ENCODE data around the gene GNAS-AS1.

- TF ChIP-seq CTCF (IDR thresholded peaks at IDR 0.05) (no peak), POLR2A (IDR thresholded peaks at IDR 0.05) (no peak)
Measured at GRCh38 chr20:58777657-58778056, 73.0 kb downstream of the GNAS-AS1 start.

All from heart left ventricle (tissue), 13 donors.